Testis (tissue), 2 donors: ENCODE measurements around the gene TPRX2.

Experiments used
- CTCF ChIP-seq, 3 experiments: fragments of 450-650 bp in 2 of 3; fragments of 200-600 bp in 1 of 3; sonication (generic) in 1 of 3; IDR thresholded peaks; one replicate each; pipeline ENCODE4 v1.5.1; 2016 to 2019; ENCODE audit warnings: antibody characterized with exemption in 3 of 3, mild to moderate bottlenecking in 2 of 3, moderate library complexity in 1 of 3
- POLR2A ChIP-seq: fragments of 450-650 bp; IDR thresholded peaks from one replicate; pipeline ENCODE4 v1.6.1; 2017; ENCODE audit warnings: antibody characterized with exemption, mild to moderate bottlenecking, moderate library complexity

GRCh38 chr19:47861630-47862029 is 2.6 kb downstream of the TPRX2 start:
- TF ChIP-seq CTCF (IDR thresholded peaks at IDR 0.05), result no peak
- no peak for TF ChIP-seq POLR2A
